Mucosa of descending colon (tissue), 3 donors: ENCODE results near the gene ZP4. TPM values are rescaled to one million over a fixed set of nuclear protein-coding genes. Genes with fewer than 3 reads are reported as not detected.
A peak's percentile ranks its signal among the peaks of the same experiment; 100 is the strongest.
"Not testable (repeated sequence)": the region's sequence is repeated elsewhere in the genome, so short reads cannot be mapped to it uniquely, and the experiment has no call there.

Experiments used
- ATAC-seq: fragments of 200-7000 bp; cut with Tn5 transposase; one replicate; pipeline ENCODE4 v1.9.1; 2020; ENCODE audit warnings: mild to moderate bottlenecking, moderate library complexity
- DNase-seq, 3 donors: peaks; one replicate each; pipeline ENCODE4 v3.0.0-alpha.2; 2020
- H3K36me3 ChIP-seq: fragments of 200-600 bp; one replicate; pipeline ENCODE4 v1.8.0; 2021; ENCODE audit warnings: low read depth, mild to moderate bottlenecking
- H3K4me1 ChIP-seq: fragments of 200-600 bp; one replicate; pipeline ENCODE4 v1.8.0; 2021; ENCODE audit warnings: low read depth, mild to moderate bottlenecking
- H3K4me3 ChIP-seq: fragments of 200-600 bp; one replicate; pipeline ENCODE4 v1.8.0; 2021; ENCODE audit warnings: mild to moderate bottlenecking
- H3K9me3 ChIP-seq: fragments of 200-600 bp; one replicate; pipeline ENCODE4 v1.8.0; 2021; ENCODE audit warnings: mild to moderate bottlenecking
- intact Hi-C, 2 donors: fragments of 100-400 bp; cut with DNase I in 1 of 2; cut with micrococcal nuclease in 1 of 2; formaldehyde crosslinking; loops; one replicate each; pipeline versions ENCODE4 v1.11.0 to v1.11.1; 2022; cut with DNase I, micrococcal nuclease
- total RNA-seq, 3 donors: library from RNA; stranded (reverse); fragmentation: NEBNext Ultra II Directional in 2 of 3; extraction: Animal tissue kit (Norgen Biotek cat#: 25700) in 2 of 3; gene quantifications; one replicate each; pipeline versions ENCODE4 v1.2.1 to v1.2.4, GENCODE V29; 2021 to 2023
- TF ChIP-seq, protein P1 (sequence below): fragments of 200-600 bp; IDR thresholded peaks from one replicate; pipeline ENCODE4 v1.8.0; 2022; ENCODE audit warnings: antibody characterized with exemption, mild to moderate bottlenecking
- donor health status: DM: no; HTN: no; CAD: no; lungs with moderate emphysema.
- donor health status: DM: no; HTN: no; CAD: no.
- donor health status: DM: no; HTN: yes; CAD: no.

ZP4 gene
- total RNA-seq, 3 donors from 2014 or later, result not detected

DNA sequence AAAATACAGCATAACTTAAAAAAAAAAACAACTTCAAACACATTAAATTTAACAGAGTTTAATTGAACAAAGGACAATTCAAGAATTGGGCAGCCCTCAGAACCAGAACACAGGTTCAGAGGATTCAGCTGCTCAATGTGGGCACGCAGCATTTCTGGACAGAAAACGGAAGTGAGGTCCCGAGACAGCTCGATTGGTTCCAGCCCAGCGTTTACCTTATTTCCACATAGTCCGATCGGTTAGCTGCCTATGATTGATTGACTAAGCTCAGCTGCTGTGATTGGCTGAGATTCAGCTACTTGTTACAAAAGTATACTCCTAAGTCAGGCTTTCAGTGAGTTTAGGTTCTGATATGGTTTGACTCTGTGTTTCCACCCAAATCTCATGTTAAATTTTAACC lies 33.3 kb downstream of the ZP4 start:
- intact Hi-C loops, result no loop called here
- TF ChIP-seq, protein P1, sequence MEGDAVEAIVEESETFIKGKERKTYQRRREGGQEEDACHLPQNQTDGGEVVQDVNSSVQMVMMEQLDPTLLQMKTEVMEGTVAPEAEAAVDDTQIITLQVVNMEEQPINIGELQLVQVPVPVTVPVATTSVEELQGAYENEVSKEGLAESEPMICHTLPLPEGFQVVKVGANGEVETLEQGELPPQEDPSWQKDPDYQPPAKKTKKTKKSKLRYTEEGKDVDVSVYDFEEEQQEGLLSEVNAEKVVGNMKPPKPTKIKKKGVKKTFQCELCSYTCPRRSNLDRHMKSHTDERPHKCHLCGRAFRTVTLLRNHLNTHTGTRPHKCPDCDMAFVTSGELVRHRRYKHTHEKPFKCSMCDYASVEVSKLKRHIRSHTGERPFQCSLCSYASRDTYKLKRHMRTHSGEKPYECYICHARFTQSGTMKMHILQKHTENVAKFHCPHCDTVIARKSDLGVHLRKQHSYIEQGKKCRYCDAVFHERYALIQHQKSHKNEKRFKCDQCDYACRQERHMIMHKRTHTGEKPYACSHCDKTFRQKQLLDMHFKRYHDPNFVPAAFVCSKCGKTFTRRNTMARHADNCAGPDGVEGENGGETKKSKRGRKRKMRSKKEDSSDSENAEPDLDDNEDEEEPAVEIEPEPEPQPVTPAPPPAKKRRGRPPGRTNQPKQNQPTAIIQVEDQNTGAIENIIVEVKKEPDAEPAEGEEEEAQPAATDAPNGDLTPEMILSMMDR, result no peak
- H3K4me3 ChIP-seq, result no peak overlapping the region
- no peaks in the 10 kb centered on the region for H3K36me3 ChIP-seq
- no peaks in the 10 kb centered on the region for H3K4me1 ChIP-seq
- DNase-seq (no peak), ATAC-seq (no peak)
- H3K9me3 ChIP-seq, result no peaks in the 10 kb centered on the region

DNA sequence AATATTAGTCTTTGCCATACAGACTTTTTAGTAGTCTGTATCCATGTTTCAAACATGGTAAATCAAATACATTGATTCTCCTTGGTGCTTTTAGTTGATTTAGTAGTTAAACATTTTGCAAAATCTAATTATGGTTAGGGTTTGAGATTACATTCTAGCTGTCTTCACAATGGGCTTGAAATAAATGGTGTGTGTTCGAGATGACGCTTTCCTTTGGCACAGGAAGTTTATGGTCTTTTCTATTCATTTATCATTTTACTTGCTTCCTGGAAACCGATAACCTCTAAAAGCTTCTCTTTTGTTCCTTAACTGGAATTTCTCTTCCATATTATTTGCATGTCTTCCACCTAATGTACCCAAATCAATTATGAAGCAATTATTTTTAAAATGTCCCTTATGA lies 38.4 kb downstream of the ZP4 start:
- TF ChIP-seq, protein P1, result no peak
- intact Hi-C loops, result no loop called here

DNA sequence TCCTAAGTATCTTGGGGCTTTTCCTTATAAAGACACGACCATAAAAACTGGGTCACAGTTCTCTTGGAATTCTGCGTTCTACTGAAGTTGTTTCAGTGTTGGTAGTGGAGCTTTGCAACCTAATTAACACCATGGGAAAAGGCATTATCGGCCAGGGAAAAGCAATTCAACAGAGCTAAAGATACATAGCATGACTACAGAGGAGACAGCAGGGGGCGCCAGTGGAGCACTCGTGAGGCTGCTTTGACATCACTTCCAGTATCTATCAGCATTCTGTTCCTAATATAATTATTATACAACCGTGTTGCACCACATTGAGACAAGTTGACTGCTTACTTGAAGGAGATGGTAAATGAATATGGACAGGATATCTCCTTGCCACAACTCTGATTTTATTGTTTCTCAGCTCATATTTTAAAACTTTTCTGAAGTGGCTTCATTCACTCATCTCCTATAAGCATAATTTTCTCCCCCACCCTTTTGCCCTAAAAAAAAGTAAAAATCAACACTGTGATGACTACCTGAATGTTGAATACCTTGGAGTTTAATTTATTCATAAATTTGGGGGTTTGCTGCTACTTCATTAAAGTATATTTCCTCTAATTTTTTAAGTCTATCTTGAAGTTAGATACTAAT lies 39.4 kb downstream of the ZP4 start:
- Histone ChIP-seq H3K4me3 (no peak overlapping the region), H3K36me3 (no peaks in the 10 kb centered on the region), H3K4me1 (no peaks in the 10 kb centered on the region), H3K9me3 (no peaks in the 10 kb centered on the region)
- ATAC-seq, result peak; percentile 45
- DNase-seq, result peak in 2 of 3 donors; percentile 42 to 44
- TF ChIP-seq, protein P1, result peak; percentile 25
- intact Hi-C loops, result no loop called here

More for the DNA sequence above, 38.4 kb downstream of the ZP4 start:
- Histone ChIP-seq H3K4me3 (no peak overlapping the region), H3K36me3 (no peaks in the 10 kb centered on the region), H3K9me3 (no peaks in the 10 kb centered on the region), H3K4me1 (no peaks in the 10 kb centered on the region)
- ATAC-seq (no peak), DNase-seq (no peak)

DNA sequence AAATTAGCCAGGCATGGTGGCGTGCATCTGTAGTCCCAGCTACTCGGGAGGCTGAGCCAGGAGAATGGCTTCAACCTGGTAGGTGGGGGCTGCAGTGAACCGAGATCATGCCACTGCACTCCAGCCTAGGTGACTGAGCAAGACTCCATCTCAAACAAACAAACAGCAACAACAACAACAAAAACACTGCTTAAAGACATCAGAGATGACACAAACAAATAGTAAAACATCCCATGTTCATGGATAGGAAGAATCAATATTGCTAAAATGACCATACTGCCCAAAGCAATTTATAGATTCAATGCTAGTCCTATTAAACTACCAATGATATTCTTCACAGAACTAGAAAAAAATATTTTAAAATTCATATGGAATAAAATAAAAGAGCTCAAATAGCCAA lies 47.2 kb downstream of the ZP4 start:
- H3K4me1 ChIP-seq, result not testable (repeated sequence)

DNA sequence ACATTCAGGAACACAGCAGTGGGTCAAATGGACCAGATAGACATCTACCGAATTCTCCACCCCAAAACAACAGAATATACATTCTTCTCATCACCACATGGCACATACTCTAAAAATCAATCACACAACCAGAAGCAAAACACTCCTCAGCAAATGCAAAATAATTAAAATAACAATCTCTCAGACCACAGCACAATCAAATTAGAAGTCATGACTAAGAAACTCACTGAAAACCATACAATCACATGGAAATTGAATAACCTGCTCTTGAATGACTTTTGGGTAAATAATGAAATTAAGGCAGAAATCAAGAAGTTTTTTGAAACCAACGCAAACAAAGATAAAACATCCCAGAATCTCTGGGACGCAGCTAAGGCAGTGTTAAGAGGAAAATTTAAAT lies 49.2 kb downstream of the ZP4 start:
- Histone ChIP-seq H3K36me3 (no peaks in the 10 kb centered on the region), H3K9me3 (no peaks in the 10 kb centered on the region), H3K4me1 (no peaks in the 10 kb centered on the region), H3K4me3 (no peak overlapping the region)
- ATAC-seq, result no peak
- TF ChIP-seq, protein P1, result no peak
- DNase-seq, result no peak
- intact Hi-C loops, result no loop called here

More for the DNA sequence above, 47.2 kb downstream of the ZP4 start:
- H3K9me3 ChIP-seq, ATAC-seq, H3K36me3 ChIP-seq, DNase-seq, H3K4me3 ChIP-seq, intact Hi-C loops: not testable (repeated sequence)

DNA sequence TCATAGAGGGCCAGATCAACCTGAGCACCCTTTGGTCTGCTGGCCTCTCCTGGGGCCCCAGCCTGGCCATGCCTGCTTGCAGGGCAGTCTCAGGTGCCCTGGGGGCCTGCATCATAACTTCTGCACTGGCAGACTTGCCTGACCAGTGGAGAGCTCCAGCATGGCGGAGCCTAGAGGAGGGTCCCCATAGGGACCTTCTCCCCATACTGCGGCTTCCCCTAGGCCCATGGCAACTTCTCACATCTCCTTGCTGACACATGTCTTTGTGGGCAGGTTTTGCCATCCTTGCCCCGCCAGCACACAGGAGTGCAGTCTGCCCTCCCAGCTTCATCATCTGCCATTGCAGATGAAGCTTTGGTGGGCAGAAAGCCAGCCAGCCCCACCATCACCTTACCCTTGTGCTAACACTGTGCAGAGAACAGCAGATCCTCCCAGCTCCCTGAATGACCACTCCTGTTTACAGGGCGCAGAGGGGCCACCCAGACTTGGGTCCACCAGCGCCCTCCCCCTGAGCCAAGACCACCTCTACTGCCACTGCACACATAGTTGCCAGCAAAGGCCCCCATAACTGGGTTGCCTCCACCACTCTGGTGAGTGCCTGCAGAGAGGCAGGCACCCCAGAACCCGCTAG lies 51.7 kb downstream of the ZP4 start:
- no peak for DNase-seq
- no peaks in the 10 kb centered on the region for H3K36me3 ChIP-seq

More for the DNA sequence above, 51.7 kb downstream of the ZP4 start:
- Histone ChIP-seq H3K4me3 (no peak overlapping the region), H3K4me1 (no peaks in the 10 kb centered on the region), H3K9me3 (no peaks in the 10 kb centered on the region)
- TF ChIP-seq, protein P1, result no peak
- intact Hi-C loops, result no loop called here
- ATAC-seq, result no peak
